Measurements from ENCODE around the gene C13orf46. TPM values are rescaled to one million over a fixed set of nuclear protein-coding genes. Genes with fewer than 3 reads are reported as not detected.

C13orf46 gene
- total and polyA plus RNA-seq, 10 donors: 0.09 to 4.2 (median 1.2) TPM

- 93 to 97% (median 95%) methylated on average over 15 of the region's 15 CpGs for WGBS, 5 donors
- Histone ChIP-seq H3K36me3 (peaks cover 0 to 85% (median 53%) of the 10 kb centered on the region in 6 donors), H3K4me3 (no peak overlapping the region), H3K27ac (no peak overlapping the region), H3K4me1 (peaks cover 0 to 6% (median 0%) of the 10 kb centered on the region in 6 donors), H3K27me3 (replicated peaks in 1 of 7) (no peaks in the 10 kb centered on the region), H3K9me3 (no peaks in the 10 kb centered on the region)
- DNase-seq: peak; percentile 29
- no peak for TF ChIP-seq POLR2A (IDR thresholded peaks at IDR 0.05)
- peak in 1 of 3 donors; percentile 46 for TF ChIP-seq POLR2AphosphoS5 (IDR thresholded peaks at IDR 0.05)
- intact Hi-C loops (cut with DNase I; ENCODE audit: low total_unique reads): no loop called here
Observed at GRCh38 chr13:113975416-113975815, 1.5 kb upstream of the C13orf46 start.

GRCh38 chr13:113974304-113975281 lies 717 bp upstream of the C13orf46 start:
- no peak for TF ChIP-seq CTCF (IDR thresholded peaks at IDR 0.05 in 8 of 11, conservative IDR thresholded peaks at IDR 0.05 in 3 of 11)
- TF ChIP-seq POLR2AphosphoS5 (IDR thresholded peaks at IDR 0.05): peak in 2 of 3 donors; percentile 16 to 43
- TF ChIP-seq POLR2A (IDR thresholded peaks at IDR 0.05): no peak
- peaks cover 0 to 6% (median 0%) of the 10 kb centered on the region in 6 donors for H3K4me1 ChIP-seq
- peak; percentile 70 for DNase-seq
- H3K9me3 ChIP-seq: no peaks in the 10 kb centered on the region
- no peak overlapping the region for H3K4me3 ChIP-seq
- no peaks in the 10 kb centered on the region for H3K27me3 ChIP-seq (replicated peaks in 1 of 7)
- no peak overlapping the region for H3K27ac ChIP-seq
- 90 to 96% (median 95%) methylated on average over 42 to 50 of the region's 56 CpGs for WGBS, 5 donors
- intact Hi-C loops (cut with DNase I; ENCODE audit: low total_unique reads): no loop called here
- H3K36me3 ChIP-seq: peaks cover 0 to 82% (median 46%) of the 10 kb centered on the region in 6 donors

DNA sequence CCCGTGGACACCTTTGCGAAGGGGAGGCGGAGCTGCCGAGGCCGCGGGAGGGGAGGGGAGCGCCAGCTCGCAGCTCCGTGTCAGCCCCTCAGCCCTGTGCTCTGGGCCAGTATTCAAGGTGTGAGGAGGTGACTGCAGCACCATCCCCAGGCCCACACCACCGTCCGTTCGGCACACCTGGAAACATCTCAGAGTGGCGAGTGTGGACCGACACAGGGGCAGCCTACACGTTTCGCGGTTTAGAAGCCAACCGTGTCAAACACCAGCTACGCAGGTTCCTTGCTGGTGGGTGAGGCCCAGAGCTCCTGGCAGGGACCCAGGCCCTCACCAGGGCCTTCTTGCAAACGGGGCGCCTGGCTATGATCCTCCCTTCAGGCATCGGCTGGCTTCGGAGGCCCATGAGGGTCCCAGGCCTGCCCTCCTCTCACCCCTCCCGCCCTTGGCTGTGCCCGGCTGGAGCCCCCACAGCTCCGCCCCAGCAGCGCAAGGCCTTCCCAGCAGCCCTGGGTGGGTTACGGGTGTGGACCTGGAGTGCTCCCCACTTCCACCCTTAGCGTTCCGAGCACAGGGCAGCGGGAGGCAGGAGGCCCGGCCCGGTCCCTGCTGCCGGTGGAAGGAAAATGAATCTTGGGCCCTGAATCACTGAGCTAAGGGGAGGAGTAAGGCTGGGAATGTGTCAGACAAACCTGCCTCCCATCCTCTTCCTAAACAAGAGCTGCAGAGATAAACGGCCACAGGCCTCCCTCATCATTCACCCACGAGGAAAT lies 1.2 kb downstream of the C13orf46 start:
- peak; percentile 62 for DNase-seq
- TF ChIP-seq POLR2A (IDR thresholded peaks at IDR 0.05): no peak
- TF ChIP-seq POLR2AphosphoS5 (IDR thresholded peaks at IDR 0.05): peak in 1 of 3 donors; percentile 36
- no peaks in the 10 kb centered on the region for H3K27me3 ChIP-seq (replicated peaks in 1 of 7)
- no peak overlapping the region for H3K4me3 ChIP-seq
- intact Hi-C loops (cut with DNase I; ENCODE audit: low total_unique reads): no loop called here
- no peak overlapping the region for H3K27ac ChIP-seq
- no peaks in the 10 kb centered on the region for H3K9me3 ChIP-seq
- 84 to 91% (median 90%) methylated on average over 32 to 36 of the region's 36 CpGs for WGBS, 5 donors
- H3K4me1 ChIP-seq: peaks cover 0 to 13% (median 0%) of the 10 kb centered on the region in 6 donors
- peaks cover 0 to 75% (median 28%) of the 10 kb centered on the region in 6 donors for H3K36me3 ChIP-seq

DNA sequence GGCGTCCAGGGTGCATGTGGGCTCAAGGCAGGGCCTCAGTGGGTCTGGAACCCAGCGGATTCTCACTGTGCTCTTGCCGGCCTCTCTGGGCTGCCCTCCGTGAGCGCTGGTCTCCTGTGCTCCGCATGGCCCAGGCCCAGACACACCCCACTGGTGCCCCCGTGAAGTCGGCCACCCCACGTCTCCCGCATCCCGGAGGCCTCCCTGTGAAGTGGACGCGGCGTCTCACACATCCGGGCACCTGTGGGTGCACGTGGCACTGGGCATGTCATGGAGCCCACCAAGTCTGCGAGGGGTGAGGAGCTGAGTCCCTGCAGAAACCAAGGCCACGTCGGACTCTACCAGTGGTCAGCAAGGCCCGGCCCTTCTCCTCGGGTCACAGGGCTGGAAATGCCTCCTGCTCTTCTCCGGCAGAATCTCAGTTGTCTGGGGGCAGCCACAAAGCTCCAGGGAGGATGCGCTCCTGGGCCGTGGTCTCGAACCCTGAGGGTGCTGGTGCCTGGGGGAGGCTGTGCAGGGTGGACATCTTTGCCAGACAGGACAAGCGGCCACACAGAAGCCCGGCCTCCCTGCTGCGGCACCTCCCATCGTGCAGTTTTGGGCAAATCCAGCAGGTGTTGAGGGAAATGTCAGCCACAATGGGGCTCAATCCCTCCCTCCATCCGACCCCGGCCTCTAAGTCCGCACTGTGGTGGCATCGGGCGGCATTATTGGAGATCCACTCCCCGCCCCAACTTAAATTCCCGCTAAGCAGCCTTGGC lies 2.2 kb downstream of the C13orf46 start:
- Histone ChIP-seq H3K4me1 (peaks cover 0 to 8% (median 0%) of the 10 kb centered on the region in 6 donors), H3K36me3 (peaks cover 0 to 74% (median 20%) of the 10 kb centered on the region in 6 donors), H3K27me3 (replicated peaks in 1 of 7) (no peaks in the 10 kb centered on the region), H3K4me3 (no peak overlapping the region), H3K27ac (no peak overlapping the region), H3K9me3 (no peaks in the 10 kb centered on the region)
- TF ChIP-seq POLR2AphosphoS5 (IDR thresholded peaks at IDR 0.05): peak in 2 of 3 donors; percentile 9 to 61
- TF ChIP-seq CTCF (IDR thresholded peaks at IDR 0.05 in 8 of 11, conservative IDR thresholded peaks at IDR 0.05 in 3 of 11): no peak
- intact Hi-C loops (cut with DNase I; ENCODE audit: low total_unique reads): no loop called here
- DNase-seq: peak; percentile 73
- WGBS, 5 donors: 89 to 98% (median 97%) methylated on average over 33 to 36 of the region's 36 CpGs
